ENCODE measurements around the gene ZNF644. TPM values are rescaled to one million over a fixed set of nuclear protein-coding genes. Genes with fewer than 3 reads are reported as not detected.

Gene ZNF644
- total RNA-seq, 1 experiment from 2014 or later = 55.9 TPM

DNA sequence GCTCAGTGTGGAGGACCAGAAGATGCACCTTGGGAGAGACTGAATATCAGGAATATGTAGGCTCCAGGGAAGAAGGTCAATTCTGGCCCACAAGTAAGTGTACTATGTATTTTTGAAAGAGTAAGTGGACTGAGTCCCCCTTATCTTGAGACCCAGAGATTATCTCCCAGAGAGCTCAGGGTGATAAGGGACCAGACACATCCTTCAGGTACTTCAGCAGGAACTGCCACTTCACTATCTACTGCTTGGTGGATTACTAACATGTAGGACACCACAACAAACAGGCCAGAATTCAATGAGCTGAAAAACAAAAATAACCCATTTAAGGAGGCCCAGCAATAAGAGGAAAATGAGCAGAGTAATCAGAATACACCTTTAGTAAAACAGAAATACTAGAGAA lies 119.2 kb downstream of the ZNF644 start:
- no peak for TF ChIP-seq EGR1 (IDR thresholded peaks at IDR 0.05; ENCODE audit: low read depth)
- TF ChIP-seq, protein P1, sequence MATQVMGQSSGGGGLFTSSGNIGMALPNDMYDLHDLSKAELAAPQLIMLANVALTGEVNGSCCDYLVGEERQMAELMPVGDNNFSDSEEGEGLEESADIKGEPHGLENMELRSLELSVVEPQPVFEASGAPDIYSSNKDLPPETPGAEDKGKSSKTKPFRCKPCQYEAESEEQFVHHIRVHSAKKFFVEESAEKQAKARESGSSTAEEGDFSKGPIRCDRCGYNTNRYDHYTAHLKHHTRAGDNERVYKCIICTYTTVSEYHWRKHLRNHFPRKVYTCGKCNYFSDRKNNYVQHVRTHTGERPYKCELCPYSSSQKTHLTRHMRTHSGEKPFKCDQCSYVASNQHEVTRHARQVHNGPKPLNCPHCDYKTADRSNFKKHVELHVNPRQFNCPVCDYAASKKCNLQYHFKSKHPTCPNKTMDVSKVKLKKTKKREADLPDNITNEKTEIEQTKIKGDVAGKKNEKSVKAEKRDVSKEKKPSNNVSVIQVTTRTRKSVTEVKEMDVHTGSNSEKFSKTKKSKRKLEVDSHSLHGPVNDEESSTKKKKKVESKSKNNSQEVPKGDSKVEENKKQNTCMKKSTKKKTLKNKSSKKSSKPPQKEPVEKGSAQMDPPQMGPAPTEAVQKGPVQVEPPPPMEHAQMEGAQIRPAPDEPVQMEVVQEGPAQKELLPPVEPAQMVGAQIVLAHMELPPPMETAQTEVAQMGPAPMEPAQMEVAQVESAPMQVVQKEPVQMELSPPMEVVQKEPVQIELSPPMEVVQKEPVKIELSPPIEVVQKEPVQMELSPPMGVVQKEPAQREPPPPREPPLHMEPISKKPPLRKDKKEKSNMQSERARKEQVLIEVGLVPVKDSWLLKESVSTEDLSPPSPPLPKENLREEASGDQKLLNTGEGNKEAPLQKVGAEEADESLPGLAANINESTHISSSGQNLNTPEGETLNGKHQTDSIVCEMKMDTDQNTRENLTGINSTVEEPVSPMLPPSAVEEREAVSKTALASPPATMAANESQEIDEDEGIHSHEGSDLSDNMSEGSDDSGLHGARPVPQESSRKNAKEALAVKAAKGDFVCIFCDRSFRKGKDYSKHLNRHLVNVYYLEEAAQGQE (IDR thresholded peaks at IDR 0.05; ENCODE audit: low read depth) = no peak
- no peak for TF ChIP-seq EZH2 (IDR thresholded peaks at IDR 0.05)
- TF ChIP-seq JUND (IDR thresholded peaks at IDR 0.05) = no peak
- TF ChIP-seq, protein P2, sequence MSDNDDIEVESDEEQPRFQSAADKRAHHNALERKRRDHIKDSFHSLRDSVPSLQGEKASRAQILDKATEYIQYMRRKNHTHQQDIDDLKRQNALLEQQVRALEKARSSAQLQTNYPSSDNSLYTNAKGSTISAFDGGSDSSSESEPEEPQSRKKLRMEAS (IDR thresholded peaks at IDR 0.05) = no peak
- TF ChIP-seq SIN3A (IDR thresholded peaks at IDR 0.05; ENCODE audit: low read depth) = no peak
- no peak for TF ChIP-seq SP1 (IDR thresholded peaks at IDR 0.05; ENCODE audit: low read depth)
- no peak for TF ChIP-seq ZFX (IDR thresholded peaks at IDR 0.05)
- no peak for TF ChIP-seq EZH2phosphoT487 (IDR thresholded peaks at IDR 0.05; ENCODE audit: borderline replicate concordance)
- TF ChIP-seq, protein P3, sequence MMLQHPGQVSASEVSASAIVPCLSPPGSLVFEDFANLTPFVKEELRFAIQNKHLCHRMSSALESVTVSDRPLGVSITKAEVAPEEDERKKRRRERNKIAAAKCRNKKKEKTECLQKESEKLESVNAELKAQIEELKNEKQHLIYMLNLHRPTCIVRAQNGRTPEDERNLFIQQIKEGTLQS (IDR thresholded peaks at IDR 0.05) = no peak
- no peak for TF ChIP-seq CEBPB (IDR thresholded peaks at IDR 0.05; ENCODE audit: low read depth)
- TF ChIP-seq ZNF274 (IDR thresholded peaks at IDR 0.05; ENCODE audit: low read depth, low read length) = no peak
- TF ChIP-seq RAD21 (IDR thresholded peaks at IDR 0.05; ENCODE audit: low read depth) = no peak
- no peak for TF ChIP-seq TCF7L2 (IDR thresholded peaks at IDR 0.05; ENCODE audit: borderline replicate concordance, extremely low read depth, insufficient read depth, insufficient read length)
- ChIA-PET RAD21 (ENCODE audit: low non-redundant PET in 1 of 2, low total read pairs in 2 of 2, uncharacterized antibody in 2 of 2, unreplicated experiment in 2 of 2) (no interaction called here), CTCF (no interaction called here), POLR2A (no interaction called here)
- Histone ChIP-seq H3K36me3 (ENCODE audit: control insufficient read depth in 1 of 2, insufficient read depth in 2 of 2, low read length in 2 of 2) (no peaks in the 10 kb centered on the region), H2AFZ (ENCODE audit: low read depth, low read length, poor library complexity, severe bottlenecking) (no peak overlapping the region), H3K4me2 (ENCODE audit: low read length) (no peak overlapping the region), H3K9me3 (ENCODE audit: control insufficient read depth in 1 of 2, insufficient read depth in 1 of 2, low read depth in 1 of 2, low read length in 2 of 2) (no peaks in the 10 kb centered on the region), H3K4me1 (ENCODE audit: control insufficient read depth in 1 of 2, insufficient read depth in 2 of 2, low read length in 2 of 2) (no peaks in the 10 kb centered on the region), H3K27ac (ENCODE audit: low read depth, low read length) (no peak overlapping the region), H3K79me2 (ENCODE audit: insufficient read depth, low read length) (peaks cover 17% of the 10 kb centered on the region), H3K9me2 (ENCODE audit: insufficient read depth) (no peaks in the 10 kb centered on the region), H3K27me3 (ENCODE audit: insufficient read depth, low read length) (no peaks in the 10 kb centered on the region), H3K4me3 (replicated peaks in 1 of 2; ENCODE audit: low read depth in 1 of 2, low read length in 2 of 2) (no peak overlapping the region), H3K9ac (ENCODE audit: low read length) (no peak overlapping the region), H4K20me1 (ENCODE audit: insufficient read depth) (0 out of 2 replicates have a peak, but pooled peaks cover 3% of the 10 kb centered on the region)
- ATAC-seq = no peak
- DNase-seq (ENCODE audit: low read depth, low spot score) = no peak
- intact Hi-C loops (cut with micrococcal nuclease) = no loop called here
- BruUV-seq (replicated peaks) = no TSS peak
